HepG2 (cell line): ENCODE measurements around the gene RAB11FIP5. TPM values are rescaled to one million over a fixed set of nuclear protein-coding genes. Genes with fewer than 3 reads are reported as not detected.

Experiments used
- ATAC-seq: fragments of 200-7000 bp; cut with Tn5 transposase; 3 replicates; pipeline ENCODE4 v1.9.1; 2020; ENCODE audit warnings: mild to moderate bottlenecking, moderate library complexity
- BruUV-seq: library from RNA; stranded (reverse); fragments of 400-500 nt; replicated peaks from 2 replicates; lab custom pipeline; 2021; lab: Mats Ljungman, UMichigan
- CTCF ChIA-PET: fragments of 300-600 bp; formaldehyde crosslinking; extraction: SDS; loops from one replicate; lab custom pipeline; 2021; ENCODE audit warnings: low total read pairs, inconsistent platforms, low intra/inter-chr PET ratio; lab: Yijun Ruan, JAX
- POLR2A ChIA-PET: fragments of 350-600 bp; sonication (Branson Sonifier 250); formaldehyde crosslinking; loops from one replicate; lab custom pipeline; 2020; ENCODE audit warnings: antibody characterized with exemption, inconsistent platforms; lab: Yijun Ruan, JAX
- DNase-seq: peaks from one replicate; pipeline ENCODE4 v3.0.0-alpha.2; 2015; ENCODE audit warnings: low spot score
- FAIRE-seq: peaks from 3 replicates; lab custom pipeline; 2011; peaks lifted over from hg19 to GRCh38; lab: Jason Lieb, UNC
- H2AFZ ChIP-seq: one replicate; pipeline ENCODE4 v1.6.1; 2011; ENCODE audit warnings: low read length, inconsistent platforms
- H3K27ac ChIP-seq: fragments of 300-600 bp; 3 replicates; pipeline ENCODE4 v1.8.0; 2011; ENCODE audit warnings: mixed run types, mild to moderate bottlenecking, mixed read lengths, low read length, inconsistent platforms; ENCODE audit not compliant: insufficient read depth; ENCODE audit errors: extremely low read length
- H3K27me3 ChIP-seq, 2 experiments: fragments of 200-600 bp in 1 of 2; 2 replicates in 1 of 2; 3 replicates in 1 of 2; pipeline versions ENCODE4 v1.6.0 to v1.8.0; 2011; ENCODE audit warnings: low read length in 2 of 2, mild to moderate bottlenecking in 2 of 2, moderate library complexity in 2 of 2, inconsistent platforms in 1 of 2; ENCODE audit not compliant: insufficient read depth in 2 of 2, control insufficient read depth in 1 of 2
- H3K36me3 ChIP-seq, 2 experiments: fragments of 200-600 bp in 1 of 2; replicated peaks in 1 of 2; 2 replicates in 1 of 2; 3 replicates in 1 of 2; pipeline versions ENCODE4 v1.5.1 to v1.8.0; 2011; ENCODE audit warnings: low read length in 2 of 2, inconsistent platforms in 1 of 2; ENCODE audit not compliant: insufficient read depth in 2 of 2, control insufficient read depth in 1 of 2
- H3K4me1 ChIP-seq: 2 replicates; pipeline ENCODE4 v1.5.1; 2012; ENCODE audit warnings: low read length, inconsistent platforms; ENCODE audit not compliant: insufficient read depth
- H3K4me2 ChIP-seq: 2 replicates; pipeline ENCODE4 v1.6.0; 2011; ENCODE audit warnings: low read depth, low read length, inconsistent platforms
- H3K4me3 ChIP-seq, 3 experiments: fragments of 200-600 bp in 1 of 3; sonication (generic), shearing (Covaris generic) in 1 of 3; replicated peaks in 1 of 3; 2 replicates each; pipeline ENCODE4 v1.5.1; 2011 to 2016; ENCODE audit warnings: low read length in 3 of 3, inconsistent platforms in 2 of 3, low read depth in 2 of 3, mild to moderate bottlenecking in 2 of 3, control low read depth in 1 of 3, mixed read lengths in 1 of 3; ENCODE audit not compliant: insufficient read depth in 1 of 3
- H3K79me2 ChIP-seq: one replicate; pipeline ENCODE4 v1.6.1; 2011; ENCODE audit warnings: low read length, inconsistent platforms; ENCODE audit not compliant: insufficient read depth
- H3K9ac ChIP-seq: 2 replicates; pipeline ENCODE4 v1.6.0; 2011; ENCODE audit warnings: mild to moderate bottlenecking, low read depth, low read length, inconsistent platforms; ENCODE audit not compliant: insufficient read depth
- H3K9me3 ChIP-seq: 2 replicates; pipeline ENCODE4 v1.5.1; 2012; ENCODE audit warnings: mild to moderate bottlenecking, low read length
- H4K20me1 ChIP-seq: 2 replicates; pipeline ENCODE4 v1.6.0; 2011; ENCODE audit warnings: inconsistent platforms, mild to moderate bottlenecking, low read length, moderate library complexity; ENCODE audit not compliant: insufficient read depth
- CREM ChIP-seq, 2 experiments: sonication (generic) in 1 of 2; formaldehyde crosslinking in 1 of 2; IDR thresholded peaks; 2 replicates each; pipeline versions ENCODE4 v1.4.0 to v1.6.1; 2016 to 2020; ENCODE audit warnings: antibody characterized with exemption in 1 of 2, mild to moderate bottlenecking in 1 of 2, missing genetic modification reagents in 1 of 2
- FOXP1 ChIP-seq, 2 experiments: fragments of 450-650 bp in 1 of 2; IDR thresholded peaks; 2 replicates each; pipeline ENCODE4 v1.6.1; 2017 to 2018; ENCODE audit warnings: antibody characterized with exemption in 1 of 2
- GMEB2 ChIP-seq: IDR thresholded peaks from 2 replicates; pipeline ENCODE4 v1.6.1; 2016; ENCODE audit warnings: missing biosample characterization, missing genetic modification reagents, low read depth
- HHEX ChIP-seq: IDR thresholded peaks from 2 replicates; pipeline ENCODE4 v1.6.1; 2016; ENCODE audit warnings: control low read depth
- KMT2A ChIP-seq: sonication (generic); formaldehyde crosslinking; IDR thresholded peaks from 2 replicates; pipeline ENCODE4 v1.4.0; 2020; ENCODE audit warnings: missing genetic modification reagents
- XBP1 ChIP-seq: sonication (generic); formaldehyde crosslinking; IDR thresholded peaks from 2 replicates; pipeline ENCODE4 v1.5.0; 2020; ENCODE audit warnings: missing genetic modification reagents
- ZFP90 ChIP-seq: sonication (generic); formaldehyde crosslinking; IDR thresholded peaks from 2 replicates; pipeline ENCODE4 v1.8.0; 2022; ENCODE audit warnings: missing genetic modification reagents, mild to moderate bottlenecking, inconsistent platforms, borderline replicate concordance
- ZNF33A ChIP-seq: sonication (generic); formaldehyde crosslinking; IDR thresholded peaks from 2 replicates; pipeline ENCODE4 v1.5.1; 2020; ENCODE audit warnings: missing genetic modification reagents, mild to moderate bottlenecking, moderate library complexity, borderline replicate concordance
- WGBS: methylation state at CpG from one replicate; pipeline ENCODE4 v1.1.6; 2017; ENCODE audit warnings: low lambda C conversion rate; 5-methylcytosine and 5-hydroxymethylcytosine counted together
- in situ Hi-C: cut with HindIII; loops from 2 replicates; pipeline ENCODE4 v1.10.0; 2017; ENCODE audit warnings: low pct_unique_long_range_greater_than_20kb; ENCODE audit not compliant: extremely low pct_ligation_motif_present
- intact Hi-C: fragments of 100-400 bp; cut with micrococcal nuclease; formaldehyde crosslinking; loops from one replicate; pipeline ENCODE4 v1.10.0; 2022; ENCODE audit not compliant: unreplicated experiment
- polyA plus RNA-seq, 8 experiments: library from polyadenylated mRNA; depleted of rRNA in 3 of 8; stranded (reverse) in 7 of 8; unstranded in 1 of 8; fragments of >200 nt; fragmentation: Illumina TruSeq in 4 of 8; extraction: Trizol in 4 of 8; gene quantifications; 2 replicates each; pipeline versions ENCODE4 v1.2.1 to v1.2.3, GENCODE V29; 2011 to 2016; ENCODE audit warnings: low read depth in 4 of 8, missing spikeins in 1 of 8, mixed read lengths in 1 of 8; ENCODE audit not compliant: insufficient read depth in 1 of 8
- total RNA-seq, 5 experiments: library from RNA; depleted of rRNA; stranded (reverse); fragments of >200 nt; fragmentation: Illumina TruSeq; extraction: Trizol; gene quantifications; 2 replicates each; pipeline ENCODE4 v1.2.3, GENCODE V29; 2016; ENCODE audit warnings: low read depth in 1 of 5

The RAB11FIP5 gene
- total and polyA plus RNA-seq, 2 of the 13 experiments (the other 11 are each of a cell fraction or from before 2014, with no cell fraction given), result 9.4 to 22.9 TPM

- Histone ChIP-seq H3K4me1 (peaks cover 6% of the 10 kb centered on the region; the same call in 1 of the 2 replicates), H3K36me3 (peaks cover 38% of the 10 kb centered on the region in 2 experiments), H3K27ac (no peak overlapping the region), H3K4me3 (no peak overlapping the region), H2AFZ (no peak overlapping the region), H3K9ac (no peak overlapping the region), H3K79me2 (peaks cover 6% of the 10 kb centered on the region)
- no peak for FAIRE-seq
- CTCF ChIA-PET, result no interaction called here
- WGBS, result 94% methylated on average over 12 of the region's 13 CpGs
- DNase-seq, result no peak
- TF ChIP-seq ZNF33A (CRISPR knock-in tag) (no peak), GMEB2 (CRISPR knock-in tag) (no peak), FOXP1 (IDR thresholded peaks at IDR 0.05) (no peak), FOXP1 (CRISPR knock-in tag; IDR thresholded peaks at IDR 0.05) (no peak), ZFP90 (no peak), XBP1 (CRISPR knock-in tag) (no peak), CREM (IDR thresholded peaks at IDR 0.05) (no peak), CREM (CRISPR knock-in tag; IDR thresholded peaks at IDR 0.05) (no peak), HHEX (CRISPR knock-in tag) (no peak), KMT2A (CRISPR knock-in tag) (no peak)
- TF ChIP-seq, all 625 proteins: peak for 0
- no peak for ATAC-seq
- H3K27me3 ChIP-seq, result no peaks in the 10 kb centered on the region
- peaks cover 23% of the 10 kb centered on the region; the same call in 1 of the 2 replicates for H4K20me1 ChIP-seq
- in situ Hi-C loops, result no loop called here
- intact Hi-C loops, result no loop called here
- no peaks in the 10 kb centered on the region for H3K9me3 ChIP-seq
- no peak overlapping the region for H3K4me2 ChIP-seq
- BruUV-seq, result no TSS peak
- POLR2A ChIA-PET, result no interaction called here
Observed at GRCh38 chr2:73082523-73083410, 30.0 kb downstream of the RAB11FIP5 start.
